HepG2 (cell line): ENCODE results near the gene GNAL. TPM values are rescaled to one million over a fixed set of nuclear protein-coding genes. Genes with fewer than 3 reads are reported as not detected.

ENCODE experiments used
- ARNT2 ChIP-seq: sonication (generic); formaldehyde crosslinking; IDR thresholded peaks from 2 replicates; pipeline ENCODE4 v1.8.0; 2022; ENCODE audit warnings: mild to moderate bottlenecking, low read depth, missing genetic modification reagents, moderate library complexity
- FOXA3 ChIP-seq: IDR thresholded peaks from 2 replicates; pipeline ENCODE4 v1.6.1; 2016; ENCODE audit warnings: missing genetic modification reagents, missing compliant biosample characterization
- HNRNPLL ChIP-seq: fragments of 200-400 bp; formaldehyde crosslinking; IDR thresholded peaks from 2 replicates; pipeline ENCODE4 v1.6.1; 2017; ENCODE audit warnings: mild to moderate bottlenecking, low read depth, low read length; ENCODE audit not compliant: poor library complexity, severe bottlenecking
- MBNL3 ChIP-seq: fragments of 250-450 bp; sonication (Bioruptor Pico); conservative IDR thresholded peaks from 2 replicates; pipeline ENCODE4 v1.8.0; 2022; ENCODE audit warnings: mild to moderate bottlenecking, inconsistent platforms
- MTF1 ChIP-seq: sonication (generic); formaldehyde crosslinking; IDR thresholded peaks from 2 replicates; pipeline ENCODE4 v1.5.0; 2020; ENCODE audit warnings: missing genetic modification reagents
- ONECUT2 ChIP-seq: sonication (generic); formaldehyde crosslinking; IDR thresholded peaks from 2 replicates; pipeline ENCODE4 v1.4.0; 2020; ENCODE audit warnings: missing genetic modification reagents
- TBX3 ChIP-seq: fragments of 450-650 bp; IDR thresholded peaks from 2 replicates; pipeline ENCODE4 v1.6.1; 2017; ENCODE audit warnings: antibody characterized with exemption, mild to moderate bottlenecking, inconsistent platforms, borderline replicate concordance
- YEATS4 ChIP-seq: sonication (generic); formaldehyde crosslinking; IDR thresholded peaks from 2 replicates; pipeline ENCODE4 v1.4.0; 2020; ENCODE audit warnings: missing genetic modification reagents, borderline replicate concordance
- ZNF143 ChIP-seq: sonication (generic); formaldehyde crosslinking; IDR thresholded peaks from 2 replicates; pipeline ENCODE4 v1.4.0; 2020; ENCODE audit warnings: missing genetic modification reagents
- ZNF605 ChIP-seq: sonication (generic); formaldehyde crosslinking; IDR thresholded peaks from 2 replicates; pipeline ENCODE4 v1.8.0; 2022; ENCODE audit warnings: mild to moderate bottlenecking, missing genetic modification reagents
- polyA plus RNA-seq, 8 experiments: library from polyadenylated mRNA; depleted of rRNA in 3 of 8; stranded (reverse) in 7 of 8; unstranded in 1 of 8; fragments of >200 nt; fragmentation: Illumina TruSeq in 4 of 8; extraction: Trizol in 4 of 8; gene quantifications; 2 replicates each; pipeline versions ENCODE4 v1.2.1 to v1.2.3, GENCODE V29; 2011 to 2016; ENCODE audit warnings: low read depth in 4 of 8, missing spikeins in 1 of 8, mixed read lengths in 1 of 8; ENCODE audit not compliant: insufficient read depth in 1 of 8
- total RNA-seq, 5 experiments: library from RNA; depleted of rRNA; stranded (reverse); fragments of >200 nt; fragmentation: Illumina TruSeq; extraction: Trizol; gene quantifications; 2 replicates each; pipeline ENCODE4 v1.2.3, GENCODE V29; 2016; ENCODE audit warnings: low read depth in 1 of 5
- TF ChIP-seq, protein P1 (sequence below), 2 experiments: sonication (generic) in 1 of 2; formaldehyde crosslinking in 1 of 2; IDR thresholded peaks; 2 replicates each; pipeline versions ENCODE4 v1.6.1 to v1.9.0; 2014 to 2022; ENCODE audit warnings: antibody characterized with exemption in 1 of 2, borderline replicate concordance in 1 of 2, inconsistent platforms in 1 of 2, low read depth in 1 of 2, missing genetic modification reagents in 1 of 2
- TF ChIP-seq, protein P2 (sequence below): sonication (generic); formaldehyde crosslinking; IDR thresholded peaks from 2 replicates; pipeline ENCODE4 v1.5.0; 2020; ENCODE audit warnings: mild to moderate bottlenecking, missing genetic modification reagents, moderate library complexity
- TF ChIP-seq, protein P3 (sequence below): IDR thresholded peaks from 2 replicates; pipeline ENCODE4 v1.6.1; 2016
- TF ChIP-seq, protein P4 (sequence below): sonication (generic); formaldehyde crosslinking; IDR thresholded peaks from 2 replicates; pipeline ENCODE4 v1.4.0; 2020; ENCODE audit warnings: mild to moderate bottlenecking, missing genetic modification reagents

GNAL gene
- total and polyA plus RNA-seq, 2 of the 13 experiments (the other 11 are each of a cell fraction or from before 2014, with no cell fraction given), result 0.87 to 1.4 TPM

DNA sequence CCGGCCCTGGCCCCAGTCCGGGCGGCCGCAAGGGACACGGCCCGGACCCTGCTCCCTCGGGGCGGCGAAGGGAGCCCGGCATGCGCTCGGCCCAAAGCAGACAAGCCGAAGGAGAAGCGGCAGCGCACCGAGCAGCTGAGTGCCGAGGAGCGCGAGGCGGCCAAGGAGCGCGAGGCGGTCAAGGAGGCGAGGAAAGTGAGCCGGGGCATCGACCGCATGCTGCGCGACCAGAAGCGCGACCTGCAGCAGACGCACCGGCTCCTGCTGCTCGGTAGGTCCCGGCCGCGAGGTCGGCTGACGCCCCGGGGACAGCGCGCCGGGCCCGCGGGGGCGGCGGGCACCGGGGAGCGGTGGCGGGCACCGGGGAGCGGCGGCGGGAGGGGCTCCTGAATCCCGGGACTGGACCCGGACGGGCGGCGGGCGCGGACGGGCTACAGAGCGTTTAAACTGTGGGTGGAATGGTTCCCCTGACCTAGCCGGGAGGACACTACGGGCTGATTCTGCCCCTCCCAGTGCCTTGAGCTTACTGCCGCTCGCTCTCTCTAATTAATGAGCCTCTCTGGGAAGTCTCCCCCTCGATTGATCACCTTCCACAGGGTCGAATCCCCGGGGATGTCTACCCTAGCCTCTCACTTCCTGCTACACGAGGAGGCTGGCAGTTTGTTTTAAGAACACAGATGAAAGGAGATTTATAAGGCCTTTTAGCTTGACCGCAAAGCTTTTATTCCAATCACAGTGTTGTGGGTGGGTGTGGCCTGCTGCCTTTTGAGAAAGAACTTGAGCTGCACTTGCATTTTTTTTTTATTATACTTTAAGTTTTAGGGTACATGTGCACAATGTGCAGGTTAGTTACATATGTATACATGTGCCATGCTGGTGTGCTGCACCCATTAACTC is 853 bp downstream of the GNAL start (continued):
- no peak for TF ChIP-seq MTF1
- no peak for TF ChIP-seq FOXA3
- no peak for TF ChIP-seq ZNF143 (CRISPR knock-in tag)
- TF ChIP-seq TBX3, result no peak
- no peak for TF ChIP-seq ONECUT2 (CRISPR knock-in tag)
- TF ChIP-seq, protein P1, sequence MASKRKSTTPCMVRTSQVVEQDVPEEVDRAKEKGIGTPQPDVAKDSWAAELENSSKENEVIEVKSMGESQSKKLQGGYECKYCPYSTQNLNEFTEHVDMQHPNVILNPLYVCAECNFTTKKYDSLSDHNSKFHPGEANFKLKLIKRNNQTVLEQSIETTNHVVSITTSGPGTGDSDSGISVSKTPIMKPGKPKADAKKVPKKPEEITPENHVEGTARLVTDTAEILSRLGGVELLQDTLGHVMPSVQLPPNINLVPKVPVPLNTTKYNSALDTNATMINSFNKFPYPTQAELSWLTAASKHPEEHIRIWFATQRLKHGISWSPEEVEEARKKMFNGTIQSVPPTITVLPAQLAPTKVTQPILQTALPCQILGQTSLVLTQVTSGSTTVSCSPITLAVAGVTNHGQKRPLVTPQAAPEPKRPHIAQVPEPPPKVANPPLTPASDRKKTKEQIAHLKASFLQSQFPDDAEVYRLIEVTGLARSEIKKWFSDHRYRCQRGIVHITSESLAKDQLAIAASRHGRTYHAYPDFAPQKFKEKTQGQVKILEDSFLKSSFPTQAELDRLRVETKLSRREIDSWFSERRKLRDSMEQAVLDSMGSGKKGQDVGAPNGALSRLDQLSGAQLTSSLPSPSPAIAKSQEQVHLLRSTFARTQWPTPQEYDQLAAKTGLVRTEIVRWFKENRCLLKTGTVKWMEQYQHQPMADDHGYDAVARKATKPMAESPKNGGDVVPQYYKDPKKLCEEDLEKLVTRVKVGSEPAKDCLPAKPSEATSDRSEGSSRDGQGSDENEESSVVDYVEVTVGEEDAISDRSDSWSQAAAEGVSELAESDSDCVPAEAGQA (IDR thresholded peaks at IDR 0.05; ENCODE audit: low read depth), result no peak
- TF ChIP-seq, protein P1 (CRISPR knock-in tag; IDR thresholded peaks at IDR 0.05; ENCODE audit: borderline replicate concordance), result 0 out of 2 replicates have a peak, but pooled peaks have one; percentile 72
- TF ChIP-seq ZNF605 (CRISPR knock-in tag), result no peak
- TF ChIP-seq, protein P2, sequence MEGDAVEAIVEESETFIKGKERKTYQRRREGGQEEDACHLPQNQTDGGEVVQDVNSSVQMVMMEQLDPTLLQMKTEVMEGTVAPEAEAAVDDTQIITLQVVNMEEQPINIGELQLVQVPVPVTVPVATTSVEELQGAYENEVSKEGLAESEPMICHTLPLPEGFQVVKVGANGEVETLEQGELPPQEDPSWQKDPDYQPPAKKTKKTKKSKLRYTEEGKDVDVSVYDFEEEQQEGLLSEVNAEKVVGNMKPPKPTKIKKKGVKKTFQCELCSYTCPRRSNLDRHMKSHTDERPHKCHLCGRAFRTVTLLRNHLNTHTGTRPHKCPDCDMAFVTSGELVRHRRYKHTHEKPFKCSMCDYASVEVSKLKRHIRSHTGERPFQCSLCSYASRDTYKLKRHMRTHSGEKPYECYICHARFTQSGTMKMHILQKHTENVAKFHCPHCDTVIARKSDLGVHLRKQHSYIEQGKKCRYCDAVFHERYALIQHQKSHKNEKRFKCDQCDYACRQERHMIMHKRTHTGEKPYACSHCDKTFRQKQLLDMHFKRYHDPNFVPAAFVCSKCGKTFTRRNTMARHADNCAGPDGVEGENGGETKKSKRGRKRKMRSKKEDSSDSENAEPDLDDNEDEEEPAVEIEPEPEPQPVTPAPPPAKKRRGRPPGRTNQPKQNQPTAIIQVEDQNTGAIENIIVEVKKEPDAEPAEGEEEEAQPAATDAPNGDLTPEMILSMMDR (CRISPR knock-in tag), result no peak
- TF ChIP-seq MBNL3 (CRISPR knock-in tag), result no peak
- TF ChIP-seq, protein P3, sequence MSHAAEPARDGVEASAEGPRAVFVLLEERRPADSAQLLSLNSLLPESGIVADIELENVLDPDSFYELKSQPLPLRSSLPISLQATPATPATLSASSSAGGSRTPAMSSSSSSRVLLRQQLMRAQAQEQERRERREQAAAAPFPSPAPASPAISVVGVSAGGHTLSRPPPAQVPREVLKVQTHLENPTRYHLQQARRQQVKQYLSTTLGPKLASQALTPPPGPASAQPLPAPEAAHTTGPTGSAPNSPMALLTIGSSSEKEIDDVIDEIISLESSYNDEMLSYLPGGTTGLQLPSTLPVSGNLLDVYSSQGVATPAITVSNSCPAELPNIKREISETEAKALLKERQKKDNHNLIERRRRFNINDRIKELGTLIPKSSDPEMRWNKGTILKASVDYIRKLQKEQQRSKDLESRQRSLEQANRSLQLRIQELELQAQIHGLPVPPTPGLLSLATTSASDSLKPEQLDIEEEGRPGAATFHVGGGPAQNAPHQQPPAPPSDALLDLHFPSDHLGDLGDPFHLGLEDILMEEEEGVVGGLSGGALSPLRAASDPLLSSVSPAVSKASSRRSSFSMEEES (CRISPR knock-in tag), result no peak
- TF ChIP-seq, protein P4, sequence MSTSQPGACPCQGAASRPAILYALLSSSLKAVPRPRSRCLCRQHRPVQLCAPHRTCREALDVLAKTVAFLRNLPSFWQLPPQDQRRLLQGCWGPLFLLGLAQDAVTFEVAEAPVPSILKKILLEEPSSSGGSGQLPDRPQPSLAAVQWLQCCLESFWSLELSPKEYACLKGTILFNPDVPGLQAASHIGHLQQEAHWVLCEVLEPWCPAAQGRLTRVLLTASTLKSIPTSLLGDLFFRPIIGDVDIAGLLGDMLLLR (CRISPR knock-in tag), result no peak
- TF ChIP-seq HNRNPLL, result no peak
- peak; percentile 53; the same call in 1 of the 2 replicates for TF ChIP-seq ARNT2 (CRISPR knock-in tag)
- no peak for TF ChIP-seq YEATS4 (CRISPR knock-in tag)
